ENCODE results near the gene SLCO4C1. TPM values are rescaled to one million over a fixed set of nuclear protein-coding genes. Genes with fewer than 3 reads are reported as not detected.

Gene SLCO4C1
- total and polyA plus RNA-seq, 12 donors, result 0.06 to 1.6 (median 0.27) TPM; not detected in 2

- Histone ChIP-seq H3K4me1 (replicated peaks in 1 of 2) (no peaks in the 10 kb centered on the region), H3K36me3 (replicated peaks in 1 of 2) (no peaks in the 10 kb centered on the region), H3K9me3 (replicated peaks in 1 of 3) (no peaks in the 10 kb centered on the region), H3K4me3 (no peak overlapping the region), H3K27ac (no peak overlapping the region), H3K27me3 (no peaks in the 10 kb centered on the region)
- no peak for DNase-seq
- intact Hi-C loops (cut with DNase I), result no loop called here
- TF ChIP-seq CTCF (IDR thresholded peaks at IDR 0.05) (no peak), POLR2A (IDR thresholded peaks at IDR 0.05) (no peak)
- WGBS, 4 donors, result 71 to 83% (median 75%) methylated on average over 1 of the region's 1 CpG
Observed at GRCh38 chr5:102218159-102218558, 77.9 kb downstream of the SLCO4C1 start.

- no peak for DNase-seq
- no peaks in the 10 kb centered on the region for H3K9me3 ChIP-seq (replicated peaks in 1 of 3)
- H3K4me1 ChIP-seq (replicated peaks in 1 of 2), result no peaks in the 10 kb centered on the region
- no peaks in the 10 kb centered on the region for H3K27me3 ChIP-seq
- no peaks in the 10 kb centered on the region for H3K36me3 ChIP-seq (replicated peaks in 1 of 2)
- WGBS, 4 donors, result 41 to 47% (median 45%) methylated on average over 4 of the region's 4 CpGs
- intact Hi-C loops (cut with DNase I), result no loop called here
- H3K27ac ChIP-seq, result no peak overlapping the region
- no peak overlapping the region for H3K4me3 ChIP-seq
- TF ChIP-seq POLR2A (IDR thresholded peaks at IDR 0.05) (no peak), CTCF (IDR thresholded peaks at IDR 0.05) (no peak)
Observed at GRCh38 chr5:102216678-102217077, 79.4 kb downstream of the SLCO4C1 start.

DNA sequence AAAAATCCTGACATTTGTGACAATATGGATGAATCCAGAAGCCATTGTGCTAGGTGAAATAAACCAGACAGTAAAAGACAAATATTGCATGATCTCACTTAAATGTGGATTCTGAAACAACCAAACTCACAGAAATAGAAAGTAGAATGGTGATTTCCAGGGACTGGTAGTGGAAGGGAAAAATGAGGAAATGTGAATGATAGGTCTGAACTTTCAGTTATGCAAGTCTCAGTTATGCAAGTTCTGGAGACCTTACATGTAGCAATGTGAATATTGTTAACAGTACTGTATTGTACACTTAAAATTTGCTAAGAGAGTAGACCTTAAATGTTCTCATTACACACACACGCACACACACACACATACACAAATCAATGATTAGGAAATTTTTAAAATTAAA lies 84.9 kb downstream of the SLCO4C1 start:
- intact Hi-C loops (cut with DNase I), result no loop called here
- no peak overlapping the region for H3K4me3 ChIP-seq
- no peak overlapping the region for H3K27ac ChIP-seq
- H3K27me3 ChIP-seq, result no peaks in the 10 kb centered on the region
- no peak for DNase-seq
- H3K36me3 ChIP-seq (replicated peaks in 1 of 2), result no peaks in the 10 kb centered on the region
- WGBS, 4 donors, result 68 to 82% (median 77%) methylated on average over 1 of the region's 1 CpG
- TF ChIP-seq POLR2A (IDR thresholded peaks at IDR 0.05), result no peak
- TF ChIP-seq CTCF (IDR thresholded peaks at IDR 0.05), result no peak
- no peaks in the 10 kb centered on the region for H3K9me3 ChIP-seq (replicated peaks in 1 of 3)
- no peaks in the 10 kb centered on the region for H3K4me1 ChIP-seq (replicated peaks in 1 of 2)

GRCh38 chr5:102200861-102201260 lies 95.2 kb downstream of the SLCO4C1 start:
- WGBS, 4 donors, result 27 to 42% (median 35%) methylated on average over 3 of the region's 3 CpGs

More at GRCh38 chr5:102200861-102201260, 95.2 kb downstream of the SLCO4C1 start:
- H3K36me3 ChIP-seq (replicated peaks in 1 of 2), result no peaks in the 10 kb centered on the region
- H3K27me3 ChIP-seq, result no peaks in the 10 kb centered on the region
- H3K27ac ChIP-seq, result no peak overlapping the region
- H3K9me3 ChIP-seq (replicated peaks in 1 of 3), result no peaks in the 10 kb centered on the region
- TF ChIP-seq CTCF (IDR thresholded peaks at IDR 0.05) (no peak), POLR2A (IDR thresholded peaks at IDR 0.05) (no peak)
- H3K4me1 ChIP-seq (replicated peaks in 1 of 2), result no peaks in the 10 kb centered on the region
- intact Hi-C loops (cut with DNase I), result no loop called here
- DNase-seq, result no peak
- H3K4me3 ChIP-seq, result no peak overlapping the region
